Body of pancreas (tissue), 4 donors: ENCODE data around the gene MYCN. TPM values are rescaled to one million over a fixed set of nuclear protein-coding genes. Genes with fewer than 3 reads are reported as not detected.

Source experiments
- ATAC-seq: fragments of 150-250 bp; one replicate; pipeline ENCODE4 v1.9.1; 2016
- DNase-seq, 4 donors: peaks; one replicate each; pipeline ENCODE4 v3.0.0-alpha.2; 2019
- H3K27ac ChIP-seq, 4 donors: fragments of 200-600 bp; sonication (generic); 1 replicate in 3 of 4; 2 replicates in 1 of 4; pipeline versions ENCODE4 v1.5.1 to v1.6.1; 2016 to 2019; ENCODE audit warnings: mild to moderate bottlenecking in 1 of 4, mixed read lengths in 1 of 4, moderate library complexity in 1 of 4
- H3K27me3 ChIP-seq, 2 donors: fragments of 200-600 bp; sonication (generic); one replicate each; pipeline ENCODE4 v1.6.0; 2016; ENCODE audit warnings: mild to moderate bottlenecking in 1 of 2
- H3K36me3 ChIP-seq, 2 donors: fragments of 200-600 bp; sonication (generic); replicated peaks in 1 of 2; 2 replicates each; pipeline ENCODE4 v1.5.1; 2016; ENCODE audit warnings: low read depth in 2 of 2; ENCODE audit not compliant: insufficient read depth in 1 of 2
- H3K4me1 ChIP-seq: fragments of 200-600 bp; sonication (generic); one replicate; pipeline ENCODE4 v1.6.0; 2016
- H3K4me3 ChIP-seq, 2 donors: fragments of 200-600 bp; sonication (generic); 1 replicate in 1 of 2; 2 replicates in 1 of 2; pipeline ENCODE4 v1.5.1; 2016 to 2019
- H3K9me3 ChIP-seq, 3 donors: fragments of 200-600 bp; sonication (generic); 1 replicate in 2 of 3; 2 replicates in 1 of 3; pipeline ENCODE4 v1.5.1; 2016
- POLR2A ChIP-seq, 3 donors: fragments of 450-650 bp; IDR thresholded peaks; one replicate each; pipeline ENCODE4 v1.6.1; 2016; ENCODE audit warnings: antibody characterized with exemption in 3 of 3, mild to moderate bottlenecking in 2 of 3
- WGBS, 2 donors: methylation state at CpG; one replicate each; pipeline ENCODE4 v1.1.5; 2017; 5-methylcytosine and 5-hydroxymethylcytosine counted together
- intact Hi-C: fragments of 100-400 bp; cut with DNase I; formaldehyde crosslinking; loops from one replicate; pipeline ENCODE4 v1.15.1; 2023
- total RNA-seq, 2 donors: library from RNA; depleted of rRNA; stranded (reverse); fragments of >200 nt; gene quantifications; one replicate each; pipeline ENCODE4 v1.1.0, GENCODE V29; 2016
- TF ChIP-seq, protein P1 (sequence below), 7 experiments: fragments of 450-650 bp in 4 of 7; fragments of 200-600 bp in 3 of 7; sonication (generic) in 3 of 7; IDR thresholded peaks; one replicate each; pipeline ENCODE4 v1.5.1; 2016 to 2019; ENCODE audit warnings: antibody characterized with exemption in 7 of 7

MYCN gene
- total RNA-seq, 2 donors from 2014 or later, result not detected

DNA sequence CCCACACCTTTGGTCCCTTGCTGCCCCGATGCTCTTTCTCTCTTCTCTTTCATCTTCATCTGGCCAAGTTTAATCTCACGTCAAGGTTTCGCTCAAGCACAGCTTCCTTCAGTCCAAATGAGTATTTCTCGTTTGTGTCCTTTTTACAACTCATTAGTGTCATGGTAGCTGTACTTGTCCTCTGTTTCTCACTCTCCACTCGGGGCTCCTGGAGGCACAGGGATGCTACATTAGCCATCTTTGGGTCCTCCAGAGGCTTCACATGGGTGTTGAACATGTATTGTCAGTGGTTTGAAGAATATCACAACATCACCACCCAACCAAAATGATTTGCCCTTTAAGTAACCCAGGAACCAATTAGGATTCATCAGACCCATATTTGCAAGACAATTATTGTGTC lies 30.4 kb downstream of the MYCN start:
- Histone ChIP-seq H3K27me3 (no peaks in the 10 kb centered on the region), H3K4me3 (no peak overlapping the region), H3K9me3 (no peaks in the 10 kb centered on the region), H3K4me1 (no peaks in the 10 kb centered on the region), H3K27ac (no peak overlapping the region), H3K36me3 (no peaks in the 10 kb centered on the region)
- intact Hi-C loops, result no loop called here
- WGBS, 2 donors, result 58 to 71% methylated on average over 5 of the region's 5 CpGs
- no peak for ATAC-seq
- TF ChIP-seq, protein P1, sequence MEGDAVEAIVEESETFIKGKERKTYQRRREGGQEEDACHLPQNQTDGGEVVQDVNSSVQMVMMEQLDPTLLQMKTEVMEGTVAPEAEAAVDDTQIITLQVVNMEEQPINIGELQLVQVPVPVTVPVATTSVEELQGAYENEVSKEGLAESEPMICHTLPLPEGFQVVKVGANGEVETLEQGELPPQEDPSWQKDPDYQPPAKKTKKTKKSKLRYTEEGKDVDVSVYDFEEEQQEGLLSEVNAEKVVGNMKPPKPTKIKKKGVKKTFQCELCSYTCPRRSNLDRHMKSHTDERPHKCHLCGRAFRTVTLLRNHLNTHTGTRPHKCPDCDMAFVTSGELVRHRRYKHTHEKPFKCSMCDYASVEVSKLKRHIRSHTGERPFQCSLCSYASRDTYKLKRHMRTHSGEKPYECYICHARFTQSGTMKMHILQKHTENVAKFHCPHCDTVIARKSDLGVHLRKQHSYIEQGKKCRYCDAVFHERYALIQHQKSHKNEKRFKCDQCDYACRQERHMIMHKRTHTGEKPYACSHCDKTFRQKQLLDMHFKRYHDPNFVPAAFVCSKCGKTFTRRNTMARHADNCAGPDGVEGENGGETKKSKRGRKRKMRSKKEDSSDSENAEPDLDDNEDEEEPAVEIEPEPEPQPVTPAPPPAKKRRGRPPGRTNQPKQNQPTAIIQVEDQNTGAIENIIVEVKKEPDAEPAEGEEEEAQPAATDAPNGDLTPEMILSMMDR (IDR thresholded peaks at IDR 0.05), result no peak
- no peak for TF ChIP-seq POLR2A (IDR thresholded peaks at IDR 0.05)
- DNase-seq, result no peak

DNA sequence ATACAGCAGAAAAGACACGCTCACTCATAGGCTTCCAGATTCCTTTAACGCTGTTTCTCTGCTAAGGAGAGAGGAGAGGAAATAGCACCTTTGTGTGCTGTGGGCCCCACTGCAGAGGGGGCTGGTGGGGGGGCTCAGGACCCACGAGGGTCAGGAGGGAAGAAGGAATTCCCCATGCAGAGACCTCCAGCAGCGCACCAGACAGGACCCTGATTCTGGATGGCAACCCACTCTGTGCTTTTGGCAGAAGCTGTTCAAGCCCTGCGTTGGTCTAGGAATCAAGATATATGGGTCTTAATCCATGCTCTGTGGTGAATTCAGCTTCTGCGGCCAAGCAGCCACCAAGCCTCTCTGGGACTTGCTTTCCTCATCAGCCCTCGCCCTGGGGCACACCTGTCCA lies 31.0 kb downstream of the MYCN start:
- H3K9me3 ChIP-seq, result no peaks in the 10 kb centered on the region
- H3K27ac ChIP-seq, result no peak overlapping the region
- H3K27me3 ChIP-seq, result no peaks in the 10 kb centered on the region
- H3K36me3 ChIP-seq, result no peaks in the 10 kb centered on the region
- TF ChIP-seq, protein P1 (IDR thresholded peaks at IDR 0.05), result no peak
- H3K4me3 ChIP-seq, result no peak overlapping the region
- intact Hi-C loops, result no loop called here
- H3K4me1 ChIP-seq, result no peaks in the 10 kb centered on the region
- WGBS, 2 donors, result 46 to 50% methylated on average over 7 of the region's 7 CpGs
- no peak for DNase-seq
- no peak for ATAC-seq

DNA sequence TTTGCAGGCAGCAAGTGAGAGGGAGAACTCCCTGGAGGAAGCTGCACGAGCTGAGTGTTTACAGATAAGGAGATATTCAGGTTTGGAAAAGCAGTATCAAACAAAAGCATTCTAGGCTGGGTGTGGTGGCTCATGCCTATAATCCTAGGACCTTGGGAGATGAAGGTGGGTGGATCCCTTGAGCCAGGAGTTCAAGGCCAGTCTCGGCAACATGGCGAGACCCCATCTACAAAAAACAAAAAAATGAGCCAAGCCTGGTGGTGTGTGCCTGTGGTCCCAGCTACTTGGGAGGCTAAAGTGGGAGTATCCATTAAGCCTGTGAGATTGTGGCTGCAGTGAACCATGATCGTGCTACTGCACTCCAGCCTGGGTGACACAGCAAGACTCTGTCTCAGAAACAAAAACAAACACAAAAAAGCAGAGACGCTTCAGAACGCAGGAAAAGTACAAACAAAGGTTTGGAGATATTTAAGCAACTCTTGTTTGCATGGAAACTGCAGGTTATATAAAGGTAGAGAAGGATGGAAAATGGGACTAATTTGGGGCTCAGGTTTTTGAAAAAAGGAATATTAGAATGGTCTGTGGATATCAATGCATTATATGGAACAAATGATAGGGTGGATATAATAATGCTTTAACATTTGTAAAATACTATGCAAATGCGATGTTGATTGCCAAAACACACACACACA lies 31.6 kb downstream of the MYCN start:
- intact Hi-C loops, result no loop called here
- 45 to 60% methylated on average over 7 of the region's 7 CpGs for WGBS, 2 donors
- Histone ChIP-seq H3K4me3 (no peak overlapping the region), H3K9me3 (no peaks in the 10 kb centered on the region), H3K27ac (no peak overlapping the region), H3K27me3 (no peaks in the 10 kb centered on the region), H3K4me1 (no peaks in the 10 kb centered on the region), H3K36me3 (no peaks in the 10 kb centered on the region)
- DNase-seq, result no peak
- TF ChIP-seq POLR2A (IDR thresholded peaks at IDR 0.05), result no peak
- TF ChIP-seq, protein P1 (IDR thresholded peaks at IDR 0.05), result no peak
- no peak for ATAC-seq

DNA sequence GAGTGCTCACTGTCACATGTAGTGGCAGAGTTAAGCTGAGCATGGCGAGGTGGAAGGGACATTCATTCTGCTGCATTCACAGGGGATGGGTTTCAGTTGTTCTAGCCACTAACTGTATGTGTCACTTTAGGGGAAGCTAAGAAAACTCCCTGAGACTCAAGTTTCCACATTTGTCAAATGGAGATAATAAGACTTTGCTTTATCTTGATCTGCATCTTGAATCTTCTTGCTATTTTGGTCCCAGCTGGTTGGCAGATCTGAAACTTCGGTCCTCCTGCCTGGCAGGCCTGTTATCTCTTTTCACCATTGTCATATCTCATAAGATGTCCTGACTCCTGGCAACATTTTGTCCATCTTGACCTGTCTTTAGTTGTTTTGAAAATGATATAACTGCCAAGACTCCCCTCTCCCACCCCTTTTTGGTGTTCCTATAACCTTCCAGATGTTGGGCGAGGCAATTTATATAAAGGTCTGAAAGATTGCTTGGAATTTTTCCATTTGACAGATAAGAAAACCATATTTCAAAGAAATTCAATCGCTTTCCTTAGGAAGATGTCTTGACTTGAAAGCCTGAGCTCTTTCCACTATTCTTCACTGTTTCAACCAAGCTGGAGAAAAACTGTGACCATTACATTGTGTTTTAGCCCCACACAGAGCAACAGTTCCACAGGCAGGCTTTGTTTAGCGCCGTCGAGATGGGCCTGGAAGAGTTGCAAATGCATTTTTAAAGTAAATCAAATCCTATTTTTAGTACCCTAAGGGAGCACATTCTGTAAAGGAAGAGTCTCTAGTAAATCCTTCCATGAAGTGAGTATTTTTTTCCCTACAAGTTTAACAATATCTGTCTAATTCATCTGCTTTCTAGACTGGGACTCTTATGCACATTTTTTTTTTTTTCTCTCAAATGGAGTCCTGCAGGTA lies 33.4 kb downstream of the MYCN start:
- Histone ChIP-seq H3K9me3 (no peaks in the 10 kb centered on the region), H3K27me3 (no peaks in the 10 kb centered on the region), H3K36me3 (no peaks in the 10 kb centered on the region), H3K4me1 (no peaks in the 10 kb centered on the region), H3K4me3 (no peak overlapping the region), H3K27ac (no peak overlapping the region)
- no peak for DNase-seq
- WGBS, 2 donors, result 70 to 72% methylated on average over 7 of the region's 7 CpGs
- TF ChIP-seq, protein P1 (IDR thresholded peaks at IDR 0.05), result no peak
- no peak for TF ChIP-seq POLR2A (IDR thresholded peaks at IDR 0.05)
- no peak for ATAC-seq
- intact Hi-C loops, result no loop called here
